Measurements from ENCODE around the gene DISC1. TPM values are rescaled to one million over a fixed set of nuclear protein-coding genes. Genes with fewer than 3 reads are reported as not detected.
A peak's percentile ranks its signal among the peaks of the same experiment; 100 is the strongest.

The DISC1 gene
- total and polyA plus RNA-seq, 2 donors (not counting 3 experiments of a cell fraction or from before 2014, with no cell fraction given) = 3.3 to 14.7 TPM

- FAIRE-seq (no peak), DNase-seq (ENCODE audit: low read depth, low spot score) (no peak)
- H3K4me1 ChIP-seq (ENCODE audit: control insufficient read depth, extremely low read depth, insufficient read depth, low read length) = peaks cover 17% of the 10 kb centered on the region
- BruUV-seq (replicated peaks) = no TSS peak
- H3K9me1 ChIP-seq (replicated peaks; ENCODE audit: control insufficient read depth, extremely low read depth, insufficient read depth, low read length) = no peaks in the 10 kb centered on the region
- no peaks in the 10 kb centered on the region for H4K20me1 ChIP-seq (replicated peaks; ENCODE audit: control insufficient read depth, extremely low read depth, insufficient read depth, low read length)
- POLR2A ChIA-PET = no interaction called here
- no peaks in the 10 kb centered on the region for H3K9me3 ChIP-seq (replicated peaks; ENCODE audit: control insufficient read depth, insufficient read depth, low read length)
- no peak for TF ChIP-seq FOS (IDR thresholded peaks at IDR 0.05; ENCODE audit: borderline replicate concordance, insufficient read depth, low read length)
- no peak for TF ChIP-seq CTCF (IDR thresholded peaks at IDR 0.05; ENCODE audit: extremely low read depth in 1 of 2, insufficient read depth in 1 of 2, low read depth in 1 of 2, low read length in 2 of 2)
- TF ChIP-seq POLR2AphosphoS5 (IDR thresholded peaks at IDR 0.05; ENCODE audit: insufficient read depth, low read depth, low read length) = no peak
- H3K79me2 ChIP-seq (ENCODE audit: control insufficient read depth, insufficient read depth, low read length) = no peaks in the 10 kb centered on the region
- H3K27me3 ChIP-seq (ENCODE audit: control insufficient read depth in 2 of 2, insufficient read depth in 2 of 2, low read length in 2 of 2) = no peaks in the 10 kb centered on the region
- no peak overlapping the region for H3K27ac ChIP-seq (ENCODE audit: insufficient read depth, low read depth, low read length)
- intact Hi-C loops (cut with micrococcal nuclease) (no loop called here), dilution Hi-C loops (cut with MboI; ENCODE audit: extremely low pct_ligation_motif_present, low sequenced_read_pairs) (no loop called here)
- no peak overlapping the region for H3K4me2 ChIP-seq (ENCODE audit: insufficient read depth, low read length)
- H3K4me3 ChIP-seq (replicated peaks in 1 of 3; ENCODE audit: insufficient read depth in 1 of 3, low read depth in 1 of 3, low read length in 3 of 3) = no peak overlapping the region
- no peak overlapping the region for H3K9ac ChIP-seq (replicated peaks; ENCODE audit: extremely low read depth, insufficient read depth, low read length)
- no peaks in the 10 kb centered on the region for H3K36me3 ChIP-seq (ENCODE audit: control insufficient read depth in 2 of 2, extremely low read depth in 1 of 2, insufficient read depth in 2 of 2, low read length in 2 of 2)
- no peak overlapping the region for H2AFZ ChIP-seq (ENCODE audit: low read depth, low read length)
- CTCF ChIA-PET = interaction anchor here (0.7 kb wide), 1 partner anchor 65 kb away, joined by 3 read pairs; no protein-coding TSS in a partner anchor
Measured at GRCh38 chr1:231925864-231926263, 299.3 kb downstream of the DISC1 start.

GRCh38 chr1:231926340-231926739, 299.8 kb downstream of the DISC1 start:
- CTCF ChIA-PET = interaction anchor here (0.7 kb wide), 1 partner anchor 64 kb away, joined by 3 read pairs; no protein-coding TSS in a partner anchor
- POLR2A ChIA-PET = no interaction called here
- Histone ChIP-seq H3K9me1 (replicated peaks; ENCODE audit: control insufficient read depth, extremely low read depth, insufficient read depth, low read length) (no peaks in the 10 kb centered on the region), H3K79me2 (ENCODE audit: control insufficient read depth, insufficient read depth, low read length) (no peaks in the 10 kb centered on the region), H3K4me3 (replicated peaks in 1 of 3; ENCODE audit: insufficient read depth in 1 of 3, low read depth in 1 of 3, low read length in 3 of 3) (no peak overlapping the region), H3K4me1 (ENCODE audit: control insufficient read depth, extremely low read depth, insufficient read depth, low read length) (peaks cover 17% of the 10 kb centered on the region), H3K27ac (ENCODE audit: insufficient read depth, low read depth, low read length) (no peak overlapping the region), H3K27me3 (ENCODE audit: control insufficient read depth in 2 of 2, insufficient read depth in 2 of 2, low read length in 2 of 2) (no peaks in the 10 kb centered on the region), H2AFZ (ENCODE audit: low read depth, low read length) (no peak overlapping the region), H3K9me3 (replicated peaks; ENCODE audit: control insufficient read depth, insufficient read depth, low read length) (no peaks in the 10 kb centered on the region), H3K4me2 (ENCODE audit: insufficient read depth, low read length) (no peak overlapping the region), H3K9ac (replicated peaks; ENCODE audit: extremely low read depth, insufficient read depth, low read length) (no peak overlapping the region), H4K20me1 (replicated peaks; ENCODE audit: control insufficient read depth, extremely low read depth, insufficient read depth, low read length) (no peaks in the 10 kb centered on the region), H3K36me3 (ENCODE audit: control insufficient read depth in 2 of 2, extremely low read depth in 1 of 2, insufficient read depth in 2 of 2, low read length in 2 of 2) (no peaks in the 10 kb centered on the region)
- intact Hi-C loops (cut with micrococcal nuclease) (no loop called here), dilution Hi-C loops (cut with MboI; ENCODE audit: extremely low pct_ligation_motif_present, low sequenced_read_pairs) (no loop called here)
- DNase-seq (ENCODE audit: low read depth, low spot score) (no peak), FAIRE-seq (no peak)
- TF ChIP-seq CTCF (IDR thresholded peaks at IDR 0.05; ENCODE audit: extremely low read depth in 1 of 2, insufficient read depth in 1 of 2, low read depth in 1 of 2, low read length in 2 of 2) (no peak), FOS (IDR thresholded peaks at IDR 0.05; ENCODE audit: borderline replicate concordance, insufficient read depth, low read length) (no peak), JUN (IDR thresholded peaks at IDR 0.05; ENCODE audit: borderline replicate concordance, insufficient read depth, insufficient read length, low read depth) (peak; percentile 16)
- no TSS peak for BruUV-seq (replicated peaks)
